DOHH2 (cell line): Measurements from ENCODE around the gene PCED1B.

Experiments used
- CTCF ChIP-seq: fragments of 200-600 bp; sonication (generic); IDR thresholded peaks from one replicate; pipeline ENCODE4 v1.5.1; 2014; ENCODE audit warnings: antibody characterized with exemption, mild to moderate bottlenecking, low read depth, low read length; ENCODE audit not compliant: poor library complexity, severe bottlenecking
- EZH2phosphoT487 ChIP-seq: fragments of 200-600 bp; sonication (generic); IDR thresholded peaks from 2 replicates; pipeline ENCODE4 v1.6.1; 2017; ENCODE audit warnings: borderline replicate concordance, mild to moderate bottlenecking, antibody characterized with exemption, low read length, moderate library complexity, mixed read lengths

- TF ChIP-seq CTCF (no peak), EZH2phosphoT487 (no peak)
Observed at GRCh38 chr12:47078086-47078395, 1.4 kb upstream of the PCED1B start.
